MM.1S (cell line): Measurements from ENCODE around the gene SHROOM3.

Experiments used
- DNase-seq: peaks from one replicate; pipeline ENCODE4 v3.0.0-alpha.2; 2015
- H2AFZ ChIP-seq: fragments of 300-600 bp; sonication (generic); 2 replicates; pipeline ENCODE4 v1.6.0; 2016; ENCODE audit warnings: antibody characterized with exemption, low read length
- H3F3A ChIP-seq: fragments of 300-600 bp; sonication (generic); 2 replicates; pipeline ENCODE4 v1.6.1; 2016; ENCODE audit warnings: mild to moderate bottlenecking, antibody characterized with exemption, low read length, moderate library complexity, mixed read lengths; ENCODE audit not compliant: insufficient read depth
- H3K27ac ChIP-seq: fragments of 300-600 bp; sonication (generic); 2 replicates; pipeline ENCODE4 v1.5.1; 2016; ENCODE audit warnings: mild to moderate bottlenecking, low read length
- H3K27me3 ChIP-seq: fragments of 300-600 bp; sonication (generic); replicated peaks from 2 replicates; pipeline ENCODE4 v1.6.0; 2016; ENCODE audit warnings: low read length; ENCODE audit not compliant: insufficient read depth
- H3K36me3 ChIP-seq: fragments of 300-600 bp; sonication (generic); replicated peaks from 2 replicates; pipeline ENCODE4 v1.6.1; 2016; ENCODE audit warnings: mild to moderate bottlenecking, low read length, mixed read lengths; ENCODE audit not compliant: insufficient read depth
- H3K4me1 ChIP-seq: fragments of 300-600 bp; sonication (generic); 2 replicates; pipeline ENCODE4 v1.6.1; 2016; ENCODE audit warnings: low read length, mixed read lengths
- H3K4me2 ChIP-seq: fragments of 300-600 bp; sonication (generic); 2 replicates; pipeline ENCODE4 v1.6.0; 2016; ENCODE audit warnings: low read depth, low read length
- H3K4me3 ChIP-seq: fragments of 300-600 bp; sonication (generic); 2 replicates; pipeline ENCODE4 v1.5.1; 2016; ENCODE audit warnings: low read length, mixed read lengths
- H3K79me2 ChIP-seq: fragments of 300-600 bp; sonication (generic); 2 replicates; pipeline ENCODE4 v1.6.1; 2016; ENCODE audit warnings: mixed run types, low read length, mixed read lengths
- H3K9ac ChIP-seq: fragments of 300-600 bp; sonication (generic); 2 replicates; pipeline ENCODE4 v1.6.1; 2016; ENCODE audit warnings: low read length, mixed read lengths
- H3K9me2 ChIP-seq: fragments of 300-600 bp; sonication (generic); replicated peaks from 2 replicates; pipeline ENCODE4 v1.6.1; 2016; ENCODE audit warnings: mild to moderate bottlenecking, low read length, mixed read lengths; ENCODE audit not compliant: insufficient read depth
- H3K9me3 ChIP-seq: fragments of 300-600 bp; sonication (generic); replicated peaks from 2 replicates; pipeline ENCODE4 v1.6.1; 2016; ENCODE audit warnings: mild to moderate bottlenecking, low read length, mixed read lengths; ENCODE audit not compliant: insufficient read depth
- H4K20me1 ChIP-seq: fragments of 300-600 bp; sonication (generic); 2 replicates; pipeline ENCODE4 v1.6.1; 2016; ENCODE audit warnings: mild to moderate bottlenecking, low read length, moderate library complexity, mixed read lengths; ENCODE audit not compliant: insufficient read depth
- EZH2 ChIP-seq: fragments of 300-600 bp; sonication (generic); optimal IDR thresholded peaks from 2 replicates; pipeline ENCODE3; 2017; ENCODE audit warnings: low read depth, mild to moderate bottlenecking, antibody characterized with exemption, low read length, mixed read lengths
- EZH2phosphoT487 ChIP-seq: fragments of 300-600 bp; sonication (generic); IDR thresholded peaks from 2 replicates; pipeline ENCODE4 v1.6.1; 2018; ENCODE audit warnings: antibody characterized with exemption, low read length
- TF ChIP-seq, protein P1 (sequence below): fragments of 300-600 bp; sonication (generic); IDR thresholded peaks from 2 replicates; pipeline ENCODE4 v1.5.1; 2016; ENCODE audit warnings: antibody characterized with exemption, low read length, mixed read lengths

The SHROOM3 gene

GRCh38 chr4:76511947-76512346 is 76.9 kb downstream of the SHROOM3 start:
- Histone ChIP-seq H2AFZ (peak overlapping the region; percentile 21; the same call in 1 of the 2 replicates), H3K36me3 (no peaks in the 10 kb centered on the region), H4K20me1 (no peaks in the 10 kb centered on the region), H3K4me3 (no peak overlapping the region), H3K9ac (no peak overlapping the region), H3K79me2 (no peaks in the 10 kb centered on the region), H3K27me3 (no peaks in the 10 kb centered on the region), H3K4me1 (peaks cover 14% of the 10 kb centered on the region), H3K9me2 (no peaks in the 10 kb centered on the region), H3K4me2 (no peak overlapping the region), H3K9me3 (no peaks in the 10 kb centered on the region), H3F3A (no peaks in the 10 kb centered on the region), H3K27ac (no peak overlapping the region)
- TF ChIP-seq EZH2: no peak
- no peak for TF ChIP-seq EZH2phosphoT487
- TF ChIP-seq, protein P1, sequence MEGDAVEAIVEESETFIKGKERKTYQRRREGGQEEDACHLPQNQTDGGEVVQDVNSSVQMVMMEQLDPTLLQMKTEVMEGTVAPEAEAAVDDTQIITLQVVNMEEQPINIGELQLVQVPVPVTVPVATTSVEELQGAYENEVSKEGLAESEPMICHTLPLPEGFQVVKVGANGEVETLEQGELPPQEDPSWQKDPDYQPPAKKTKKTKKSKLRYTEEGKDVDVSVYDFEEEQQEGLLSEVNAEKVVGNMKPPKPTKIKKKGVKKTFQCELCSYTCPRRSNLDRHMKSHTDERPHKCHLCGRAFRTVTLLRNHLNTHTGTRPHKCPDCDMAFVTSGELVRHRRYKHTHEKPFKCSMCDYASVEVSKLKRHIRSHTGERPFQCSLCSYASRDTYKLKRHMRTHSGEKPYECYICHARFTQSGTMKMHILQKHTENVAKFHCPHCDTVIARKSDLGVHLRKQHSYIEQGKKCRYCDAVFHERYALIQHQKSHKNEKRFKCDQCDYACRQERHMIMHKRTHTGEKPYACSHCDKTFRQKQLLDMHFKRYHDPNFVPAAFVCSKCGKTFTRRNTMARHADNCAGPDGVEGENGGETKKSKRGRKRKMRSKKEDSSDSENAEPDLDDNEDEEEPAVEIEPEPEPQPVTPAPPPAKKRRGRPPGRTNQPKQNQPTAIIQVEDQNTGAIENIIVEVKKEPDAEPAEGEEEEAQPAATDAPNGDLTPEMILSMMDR: no peak
- DNase-seq: no peak

- Histone ChIP-seq H3K27ac (no peak overlapping the region), H3K4me3 (no peak overlapping the region), H3K36me3 (no peaks in the 10 kb centered on the region), H3F3A (no peaks in the 10 kb centered on the region), H3K9me3 (no peaks in the 10 kb centered on the region), H3K27me3 (no peaks in the 10 kb centered on the region), H2AFZ (no peak overlapping the region), H3K9ac (no peak overlapping the region), H3K79me2 (no peaks in the 10 kb centered on the region), H3K4me2 (no peak overlapping the region), H3K9me2 (no peaks in the 10 kb centered on the region), H4K20me1 (no peaks in the 10 kb centered on the region), H3K4me1 (peaks cover 14% of the 10 kb centered on the region)
- no peak for DNase-seq
- TF ChIP-seq EZH2 (no peak), EZH2phosphoT487 (no peak)
Measured at GRCh38 chr4:76513482-76513881, 78.5 kb downstream of the SHROOM3 start.

DNA sequence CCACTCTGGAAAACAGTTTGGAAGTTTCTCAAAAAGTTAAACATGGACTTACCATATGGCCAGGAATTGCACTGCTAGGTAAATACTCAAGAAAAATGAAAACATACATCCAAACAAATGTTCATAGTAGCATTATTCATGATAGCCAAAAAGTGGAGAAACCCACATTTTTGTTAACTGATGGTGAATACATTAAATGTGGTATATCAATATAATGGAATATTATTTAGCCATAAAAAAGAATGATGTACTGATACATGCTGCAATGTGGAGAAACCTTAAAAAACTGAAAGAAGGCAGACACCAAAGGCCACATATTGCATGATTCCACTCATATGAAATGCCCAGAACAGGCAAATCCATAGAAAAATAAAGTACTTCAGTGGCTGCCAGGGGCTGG is 79.1 kb downstream of the SHROOM3 start:
- H3K79me2 ChIP-seq: no peaks in the 10 kb centered on the region
- no peaks in the 10 kb centered on the region for H3K27me3 ChIP-seq
- TF ChIP-seq EZH2 (no peak), EZH2phosphoT487 (no peak)
- TF ChIP-seq, protein P1: no peak
- no peaks in the 10 kb centered on the region for H3F3A ChIP-seq
- DNase-seq: no peak
- H3K36me3 ChIP-seq: no peaks in the 10 kb centered on the region
- H3K4me2 ChIP-seq: no peak overlapping the region
- no peaks in the 10 kb centered on the region for H3K9me2 ChIP-seq
- no peak overlapping the region for H2AFZ ChIP-seq
- no peak overlapping the region for H3K9ac ChIP-seq
- no peaks in the 10 kb centered on the region for H3K9me3 ChIP-seq
- no peak overlapping the region for H3K27ac ChIP-seq
- H3K4me1 ChIP-seq: peaks cover 14% of the 10 kb centered on the region
- no peaks in the 10 kb centered on the region for H4K20me1 ChIP-seq
- no peak overlapping the region for H3K4me3 ChIP-seq

DNA sequence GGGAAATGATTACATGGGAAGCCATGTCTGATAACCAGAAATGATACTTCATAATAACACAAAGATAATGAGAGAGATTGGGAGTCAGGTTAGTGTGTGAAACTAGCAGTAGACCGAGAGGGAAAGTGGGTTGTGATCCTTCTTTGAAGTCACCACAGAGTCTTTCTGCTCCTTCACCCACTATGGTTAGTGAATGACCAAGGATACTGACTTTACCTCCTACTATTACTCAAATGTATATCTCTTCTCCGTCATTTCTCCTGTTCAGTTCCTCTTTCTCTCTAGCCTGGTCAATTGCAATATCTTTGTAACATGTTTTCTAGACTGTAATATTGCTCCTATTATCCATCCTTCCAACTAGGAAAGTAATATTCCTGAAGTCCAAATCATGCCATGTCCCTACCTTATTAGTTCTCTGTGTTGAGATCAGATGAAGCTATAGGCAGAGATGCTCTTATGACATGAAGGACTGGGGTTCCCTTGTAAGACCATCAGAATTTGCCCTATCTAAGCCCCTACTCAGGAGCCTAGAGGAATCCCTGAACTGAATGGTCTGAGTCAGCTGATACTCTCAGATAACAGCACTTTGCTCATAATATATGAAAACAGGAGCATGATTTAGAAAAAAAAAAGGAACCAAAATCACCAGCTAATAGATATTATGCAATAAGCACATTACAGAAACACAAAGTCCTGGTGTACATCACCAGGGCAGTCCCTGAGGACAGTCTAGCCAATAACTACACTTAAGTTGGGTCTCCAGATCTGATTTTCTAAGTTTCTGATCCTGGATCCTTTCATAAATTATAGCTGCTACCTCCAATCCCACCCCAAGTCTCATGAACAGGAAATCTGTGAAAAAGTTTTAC is 81.2 kb downstream of the SHROOM3 start:
- Histone ChIP-seq H3K36me3 (no peaks in the 10 kb centered on the region), H3K4me3 (no peak overlapping the region), H3K79me2 (no peaks in the 10 kb centered on the region), H3K4me2 (no peak overlapping the region), H3K27me3 (no peaks in the 10 kb centered on the region), H3K9ac (no peak overlapping the region), H2AFZ (no peak overlapping the region), H3K27ac (no peak overlapping the region), H4K20me1 (no peaks in the 10 kb centered on the region), H3K4me1 (peaks cover 13% of the 10 kb centered on the region), H3K9me3 (no peaks in the 10 kb centered on the region), H3F3A (no peaks in the 10 kb centered on the region), H3K9me2 (no peaks in the 10 kb centered on the region)
- DNase-seq: no peak
- TF ChIP-seq EZH2: no peak
- TF ChIP-seq, protein P1: no peak
- no peak for TF ChIP-seq EZH2phosphoT487
